DND-41 (cell line): ENCODE data around the gene MAPKAPK2.

Experiments used
- EZH2 ChIP-seq: IDR thresholded peaks from 3 replicates; pipeline ENCODE4 v1.6.1; 2012; ENCODE audit warnings: borderline replicate concordance, low read depth, mild to moderate bottlenecking, moderate library complexity, low read length, inconsistent platforms; ENCODE audit not compliant: severe bottlenecking
- TF ChIP-seq, protein P1 (sequence below): IDR thresholded peaks from 2 replicates; pipeline ENCODE4 v1.5.1; 2012; ENCODE audit warnings: borderline replicate concordance, low read length, moderate library complexity, mild to moderate bottlenecking; ENCODE audit not compliant: poor library complexity, severe bottlenecking; ENCODE audit errors: extremely low read depth

- TF ChIP-seq, protein P1, sequence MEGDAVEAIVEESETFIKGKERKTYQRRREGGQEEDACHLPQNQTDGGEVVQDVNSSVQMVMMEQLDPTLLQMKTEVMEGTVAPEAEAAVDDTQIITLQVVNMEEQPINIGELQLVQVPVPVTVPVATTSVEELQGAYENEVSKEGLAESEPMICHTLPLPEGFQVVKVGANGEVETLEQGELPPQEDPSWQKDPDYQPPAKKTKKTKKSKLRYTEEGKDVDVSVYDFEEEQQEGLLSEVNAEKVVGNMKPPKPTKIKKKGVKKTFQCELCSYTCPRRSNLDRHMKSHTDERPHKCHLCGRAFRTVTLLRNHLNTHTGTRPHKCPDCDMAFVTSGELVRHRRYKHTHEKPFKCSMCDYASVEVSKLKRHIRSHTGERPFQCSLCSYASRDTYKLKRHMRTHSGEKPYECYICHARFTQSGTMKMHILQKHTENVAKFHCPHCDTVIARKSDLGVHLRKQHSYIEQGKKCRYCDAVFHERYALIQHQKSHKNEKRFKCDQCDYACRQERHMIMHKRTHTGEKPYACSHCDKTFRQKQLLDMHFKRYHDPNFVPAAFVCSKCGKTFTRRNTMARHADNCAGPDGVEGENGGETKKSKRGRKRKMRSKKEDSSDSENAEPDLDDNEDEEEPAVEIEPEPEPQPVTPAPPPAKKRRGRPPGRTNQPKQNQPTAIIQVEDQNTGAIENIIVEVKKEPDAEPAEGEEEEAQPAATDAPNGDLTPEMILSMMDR = peak; percentile 85
- TF ChIP-seq EZH2 = no peak
Observed at GRCh38 chr1:206658264-206658980, 26.3 kb upstream of the MAPKAPK2 start.
